Pons (tissue), 1 donor: ENCODE measurements around the gene ST6GALNAC5.
"Not testable (repeated sequence)": the region's sequence is repeated elsewhere in the genome, so short reads cannot be mapped to it uniquely, and the experiment has no call there.

ENCODE experiments used
- DNase-seq: peaks from one replicate; pipeline ENCODE4 v3.0.0-alpha.2; 2016; ENCODE audit warnings: low spot score

The ST6GALNAC5 gene

GRCh38 chr1:76939050-76939816 is 72.0 kb downstream of the ST6GALNAC5 start:
- DNase-seq, result no peak

GRCh38 chr1:76939817-76940216 is 72.5 kb downstream of the ST6GALNAC5 start:
- no peak for DNase-seq

- DNase-seq, result no peak
These were observed 73.5 kb downstream of the ST6GALNAC5 start for GRCh38 chr1:76940571-76941335.

- no peak for DNase-seq
These were observed 75.3 kb downstream of the ST6GALNAC5 start for GRCh38 chr1:76942549-76942948.

GRCh38 chr1:76944942-76945341 is 77.7 kb downstream of the ST6GALNAC5 start:
- no peak for DNase-seq

GRCh38 chr1:76948846-76949245 is 81.6 kb downstream of the ST6GALNAC5 start:
- DNase-seq, result no peak

- DNase-seq, result no peak
These were observed 82.2 kb downstream of the ST6GALNAC5 start for GRCh38 chr1:76949503-76949902.

GRCh38 chr1:76950306-76950705 is 83.0 kb downstream of the ST6GALNAC5 start:
- DNase-seq, result no peak

GRCh38 chr1:76951153-76951552 is 83.9 kb downstream of the ST6GALNAC5 start:
- no peak for DNase-seq

- no peak for DNase-seq
These were observed 88.4 kb downstream of the ST6GALNAC5 start for GRCh38 chr1:76955652-76956051.

GRCh38 chr1:76957961-76958360 is 90.7 kb downstream of the ST6GALNAC5 start:
- DNase-seq, result no peak

GRCh38 chr1:76958828-76959227 is 91.5 kb downstream of the ST6GALNAC5 start:
- DNase-seq, result no peak

- DNase-seq, result no peak
These were observed 92.3 kb downstream of the ST6GALNAC5 start for GRCh38 chr1:76959556-76959955.

GRCh38 chr1:76961181-76961819 is 94.0 kb downstream of the ST6GALNAC5 start:
- no peak for DNase-seq

- DNase-seq, result no peak
These were observed 94.5 kb downstream of the ST6GALNAC5 start for GRCh38 chr1:76961820-76962207.

GRCh38 chr1:76981267-76981666 is 114.0 kb downstream of the ST6GALNAC5 start:
- not testable (repeated sequence) for DNase-seq

- no peak for DNase-seq
These were observed 122.7 kb downstream of the ST6GALNAC5 start for GRCh38 chr1:76989976-76990375.

GRCh38 chr1:76993036-76993435 is 125.8 kb downstream of the ST6GALNAC5 start:
- no peak for DNase-seq

GRCh38 chr1:76998582-76999223 is 131.4 kb downstream of the ST6GALNAC5 start:
- no peak for DNase-seq

- no peak for DNase-seq
These were observed 140.4 kb downstream of the ST6GALNAC5 start for GRCh38 chr1:77007675-77008074.

GRCh38 chr1:77010937-77011336 is 143.7 kb downstream of the ST6GALNAC5 start:
- no peak for DNase-seq

- no peak for DNase-seq
These were observed 144.8 kb downstream of the ST6GALNAC5 start for GRCh38 chr1:77012066-77012465.
